ENCODE measurements around the gene TMED10.

The TMED10 gene

GRCh38 chr14:75206190-75206589, 29.8 kb upstream of the TMED10 start:
- no peaks in the 10 kb centered on the region for H3K27me3 ChIP-seq (ENCODE audit: low read depth, low read length)
- no peaks in the 10 kb centered on the region for H3K9me3 ChIP-seq (ENCODE audit: insufficient read depth, low read length)
- H3K4me3 ChIP-seq (ENCODE audit: low read length) = no peak overlapping the region
- H3K4me1 ChIP-seq (ENCODE audit: low read length) = no peaks in the 10 kb centered on the region
- H3K79me2 ChIP-seq (ENCODE audit: low read length) = no peaks in the 10 kb centered on the region
- no peak overlapping the region for H3K4me2 ChIP-seq (ENCODE audit: low read length)
- no peak overlapping the region for H3K27ac ChIP-seq (ENCODE audit: low read length)
- H2AFZ ChIP-seq (ENCODE audit: low read depth, low read length) = no peak overlapping the region
- no peaks in the 10 kb centered on the region for H4K20me1 ChIP-seq (ENCODE audit: insufficient read depth, low read length)
- TF ChIP-seq EZH2phosphoT487 (IDR thresholded peaks at IDR 0.05; ENCODE audit: low read depth) (no peak), CTCF (IDR thresholded peaks at IDR 0.05; ENCODE audit: low read depth, low read length) (no peak)
- no peaks in the 10 kb centered on the region for H3K36me3 ChIP-seq (replicated peaks; ENCODE audit: low read depth, low read length)
- no peak overlapping the region for H3K9ac ChIP-seq (ENCODE audit: low read length)

GRCh38 chr14:75205591-75205990, 29.2 kb upstream of the TMED10 start:
- Histone ChIP-seq H3K27ac (ENCODE audit: low read length) (no peak overlapping the region), H3K9ac (ENCODE audit: low read length) (no peak overlapping the region), H3K4me1 (ENCODE audit: low read length) (no peaks in the 10 kb centered on the region), H3K27me3 (ENCODE audit: low read depth, low read length) (no peaks in the 10 kb centered on the region), H3K4me2 (ENCODE audit: low read length) (no peak overlapping the region), H3K79me2 (ENCODE audit: low read length) (no peaks in the 10 kb centered on the region), H3K36me3 (replicated peaks; ENCODE audit: low read depth, low read length) (no peaks in the 10 kb centered on the region), H2AFZ (ENCODE audit: low read depth, low read length) (0 out of 2 replicates have a peak overlapping the region, but pooled peaks have one; percentile 30), H3K9me3 (ENCODE audit: insufficient read depth, low read length) (no peaks in the 10 kb centered on the region), H3K4me3 (ENCODE audit: low read length) (no peak overlapping the region), H4K20me1 (ENCODE audit: insufficient read depth, low read length) (no peaks in the 10 kb centered on the region)
- TF ChIP-seq EZH2phosphoT487 (IDR thresholded peaks at IDR 0.05; ENCODE audit: low read depth) = no peak
- TF ChIP-seq CTCF (IDR thresholded peaks at IDR 0.05; ENCODE audit: low read depth, low read length) = no peak

- no peak overlapping the region for H3K4me2 ChIP-seq (ENCODE audit: low read length)
- no peaks in the 10 kb centered on the region for H4K20me1 ChIP-seq (ENCODE audit: insufficient read depth, low read length)
- no peaks in the 10 kb centered on the region for H3K9me3 ChIP-seq (ENCODE audit: insufficient read depth, low read length)
- no peak overlapping the region for H2AFZ ChIP-seq (ENCODE audit: low read depth, low read length)
- no peaks in the 10 kb centered on the region for H3K36me3 ChIP-seq (replicated peaks; ENCODE audit: low read depth, low read length)
- no peak overlapping the region for H3K4me3 ChIP-seq (ENCODE audit: low read length)
- H3K27me3 ChIP-seq (ENCODE audit: low read depth, low read length) = no peaks in the 10 kb centered on the region
- no peak for TF ChIP-seq CTCF (IDR thresholded peaks at IDR 0.05; ENCODE audit: low read depth, low read length)
- TF ChIP-seq EZH2phosphoT487 (IDR thresholded peaks at IDR 0.05; ENCODE audit: low read depth) = no peak
- no peak overlapping the region for H3K27ac ChIP-seq (ENCODE audit: low read length)
- H3K9ac ChIP-seq (ENCODE audit: low read length) = no peak overlapping the region
- no peaks in the 10 kb centered on the region for H3K4me1 ChIP-seq (ENCODE audit: low read length)
- no peaks in the 10 kb centered on the region for H3K79me2 ChIP-seq (ENCODE audit: low read length)
These were observed 27.7 kb upstream of the TMED10 start for GRCh38 chr14:75204116-75204515.

GRCh38 chr14:75202657-75203056, 26.2 kb upstream of the TMED10 start:
- Histone ChIP-seq H3K9ac (ENCODE audit: low read length) (no peak overlapping the region), H3K79me2 (ENCODE audit: low read length) (no peaks in the 10 kb centered on the region), H4K20me1 (ENCODE audit: insufficient read depth, low read length) (no peaks in the 10 kb centered on the region), H3K9me3 (ENCODE audit: insufficient read depth, low read length) (no peaks in the 10 kb centered on the region), H3K4me3 (ENCODE audit: low read length) (no peak overlapping the region), H3K4me1 (ENCODE audit: low read length) (no peaks in the 10 kb centered on the region), H3K27me3 (ENCODE audit: low read depth, low read length) (no peaks in the 10 kb centered on the region), H3K4me2 (ENCODE audit: low read length) (no peak overlapping the region), H3K27ac (ENCODE audit: low read length) (no peak overlapping the region), H2AFZ (ENCODE audit: low read depth, low read length) (no peak overlapping the region), H3K36me3 (replicated peaks; ENCODE audit: low read depth, low read length) (no peaks in the 10 kb centered on the region)
- no peak for TF ChIP-seq EZH2phosphoT487 (IDR thresholded peaks at IDR 0.05; ENCODE audit: low read depth)
- no peak for TF ChIP-seq CTCF (IDR thresholded peaks at IDR 0.05; ENCODE audit: low read depth, low read length)

All from OCI-LY3 (cell line).